Activated naive CD8-positive, alpha-beta T cell treated with anti-CD3 and anti-CD28 coated beads for 36 hours (primary cell): ENCODE results near the gene HACL1. TPM values are rescaled to one million over a fixed set of nuclear protein-coding genes. Genes with fewer than 3 reads are reported as not detected.
"Not testable (repeated sequence)": the region's sequence is repeated elsewhere in the genome, so short reads cannot be mapped to it uniquely, and the experiment has no call there.

Experiments used
- DNase-seq: peaks from one replicate; pipeline ENCODE4 v3.0.0; 2021
- H3K27ac Mint-ChIP-seq: one replicate; pipeline ENCODE4 v1.8.0; 2022; ENCODE audit warnings: mild to moderate bottlenecking, moderate library complexity, mixed read lengths
- H3K27me3 Mint-ChIP-seq: one replicate; pipeline ENCODE4 v1.8.0; 2022; ENCODE audit warnings: mild to moderate bottlenecking, mixed read lengths
- H3K36me3 Mint-ChIP-seq: one replicate; pipeline ENCODE4 v1.8.0; 2021; ENCODE audit warnings: mild to moderate bottlenecking, mixed read lengths
- H3K4me1 Mint-ChIP-seq: one replicate; pipeline ENCODE4 v1.8.0; 2021; ENCODE audit warnings: mixed read lengths
- H3K4me3 Mint-ChIP-seq: one replicate; pipeline ENCODE4 v1.8.0; 2022; ENCODE audit warnings: mild to moderate bottlenecking, moderate library complexity, mixed read lengths
- H3K9me3 Mint-ChIP-seq: one replicate; pipeline ENCODE4 v1.8.0; 2022; ENCODE audit warnings: mixed read lengths
- total RNA-seq, 2 experiments: library from RNA; stranded (reverse); gene quantifications; one replicate each; pipeline ENCODE4 v1.2.3, GENCODE V29; 2021

HACL1 gene
- total RNA-seq, 2 experiments from 2014 or later = 23.0 to 23.3 TPM

- peaks cover 2% of the 10 kb centered on the region for H3K36me3 Mint-ChIP-seq
- DNase-seq = no peak
- H3K9me3 Mint-ChIP-seq = no peaks in the 10 kb centered on the region
- H3K4me3 Mint-ChIP-seq = no peak overlapping the region
- H3K27ac Mint-ChIP-seq = no peak overlapping the region
- H3K27me3 Mint-ChIP-seq = no peaks in the 10 kb centered on the region
- H3K4me1 Mint-ChIP-seq = peaks cover 1% of the 10 kb centered on the region
Measured at GRCh38 chr3:15610082-15610759, 8.9 kb upstream of the HACL1 start.

- DNase-seq = no peak
- peaks cover 7% of the 10 kb centered on the region for H3K4me1 Mint-ChIP-seq
- H3K27me3 Mint-ChIP-seq = peaks cover 3% of the 10 kb centered on the region
- no peak overlapping the region for H3K27ac Mint-ChIP-seq
- H3K4me3 Mint-ChIP-seq = no peak overlapping the region
- H3K36me3 Mint-ChIP-seq = peaks cover 24% of the 10 kb centered on the region
- H3K9me3 Mint-ChIP-seq = peaks cover 5% of the 10 kb centered on the region
Measured at GRCh38 chr3:15606434-15606891, 5.1 kb upstream of the HACL1 start.

GRCh38 chr3:15604584-15604983 lies 3.2 kb upstream of the HACL1 start:
- H3K27ac Mint-ChIP-seq, DNase-seq, H3K4me3 Mint-ChIP-seq: not testable (repeated sequence)

GRCh38 chr3:15602816-15603215 lies 1.4 kb upstream of the HACL1 start:
- H3K27me3 Mint-ChIP-seq, H3K9me3 Mint-ChIP-seq, DNase-seq: not testable (repeated sequence)
- peak overlapping the region; percentile 99 for H3K4me3 Mint-ChIP-seq
- peak overlapping the region; percentile 97 for H3K27ac Mint-ChIP-seq
- H3K4me1 Mint-ChIP-seq = peaks cover 23% of the 10 kb centered on the region
- H3K36me3 Mint-ChIP-seq = peaks cover 27% of the 10 kb centered on the region

More at GRCh38 chr3:15604584-15604983, 3.2 kb upstream of the HACL1 start:
- peaks cover 16% of the 10 kb centered on the region for H3K4me1 Mint-ChIP-seq
- not testable (repeated sequence) for H3K27me3 Mint-ChIP-seq, H3K9me3 Mint-ChIP-seq
- H3K36me3 Mint-ChIP-seq = peaks cover 26% of the 10 kb centered on the region

GRCh38 chr3:15602146-15602536 lies 772 bp upstream of the HACL1 start:
- Mint-ChIP-seq H3K9me3 (peaks cover 5% of the 10 kb centered on the region), H3K4me1 (peaks cover 27% of the 10 kb centered on the region), H3K36me3 (peaks cover 31% of the 10 kb centered on the region), H3K27ac (peak overlapping the region; percentile 97), H3K4me3 (peak overlapping the region; percentile 99), H3K27me3 (peaks cover 3% of the 10 kb centered on the region)
- DNase-seq = no peak

GRCh38 chr3:15601046-15601398 lies 347 bp downstream of the HACL1 start:
- Mint-ChIP-seq H3K27ac (peak overlapping the region; percentile 97), H3K9me3 (peaks cover 5% of the 10 kb centered on the region), H3K4me1 (peaks cover 31% of the 10 kb centered on the region), H3K4me3 (peak overlapping the region; percentile 99), H3K36me3 (peaks cover 33% of the 10 kb centered on the region), H3K27me3 (peaks cover 3% of the 10 kb centered on the region)
- no peak for DNase-seq

GRCh38 chr3:15595955-15596354 lies 5.4 kb downstream of the HACL1 start:
- Mint-ChIP-seq H3K36me3 (peaks cover 12% of the 10 kb centered on the region), H3K4me3 (no peak overlapping the region), H3K4me1 (peaks cover 30% of the 10 kb centered on the region), H3K27ac (no peak overlapping the region), H3K9me3 (no peaks in the 10 kb centered on the region), H3K27me3 (no peaks in the 10 kb centered on the region)
- no peak for DNase-seq

GRCh38 chr3:15592968-15593367 lies 8.4 kb downstream of the HACL1 start:
- H3K27ac Mint-ChIP-seq = no peak overlapping the region
- H3K27me3 Mint-ChIP-seq = no peaks in the 10 kb centered on the region
- no peaks in the 10 kb centered on the region for H3K9me3 Mint-ChIP-seq
- DNase-seq = no peak
- peaks cover 15% of the 10 kb centered on the region for H3K36me3 Mint-ChIP-seq
- H3K4me3 Mint-ChIP-seq = no peak overlapping the region
- H3K4me1 Mint-ChIP-seq = peaks cover 13% of the 10 kb centered on the region

- H3K4me1 Mint-ChIP-seq = peaks cover 7% of the 10 kb centered on the region
- H3K27me3 Mint-ChIP-seq = no peaks in the 10 kb centered on the region
- H3K4me3 Mint-ChIP-seq = no peak overlapping the region
- peaks cover 9% of the 10 kb centered on the region for H3K36me3 Mint-ChIP-seq
- no peak overlapping the region for H3K27ac Mint-ChIP-seq
- DNase-seq = no peak
- H3K9me3 Mint-ChIP-seq = no peaks in the 10 kb centered on the region
Measured at GRCh38 chr3:15591928-15592327, 9.4 kb downstream of the HACL1 start.

GRCh38 chr3:15591242-15591641 lies 10.1 kb downstream of the HACL1 start:
- no peak overlapping the region for H3K27ac Mint-ChIP-seq
- H3K4me1 Mint-ChIP-seq = peaks cover 6% of the 10 kb centered on the region
- H3K9me3 Mint-ChIP-seq = no peaks in the 10 kb centered on the region
- no peak overlapping the region for H3K4me3 Mint-ChIP-seq
- peaks cover 9% of the 10 kb centered on the region for H3K36me3 Mint-ChIP-seq
- H3K27me3 Mint-ChIP-seq = no peaks in the 10 kb centered on the region
- no peak for DNase-seq

- H3K9me3 Mint-ChIP-seq = no peaks in the 10 kb centered on the region
- no peaks in the 10 kb centered on the region for H3K27me3 Mint-ChIP-seq
- no peak for DNase-seq
- H3K36me3 Mint-ChIP-seq = peaks cover 11% of the 10 kb centered on the region
- H3K4me1 Mint-ChIP-seq = no peaks in the 10 kb centered on the region
- no peak overlapping the region for H3K27ac Mint-ChIP-seq
- no peak overlapping the region for H3K4me3 Mint-ChIP-seq
Measured at GRCh38 chr3:15585111-15585845, 16.1 kb downstream of the HACL1 start.

- H3K36me3 Mint-ChIP-seq = peaks cover 4% of the 10 kb centered on the region
- no peak for DNase-seq
- H3K9me3 Mint-ChIP-seq = no peaks in the 10 kb centered on the region
- peaks cover 1% of the 10 kb centered on the region for H3K4me1 Mint-ChIP-seq
- no peak overlapping the region for H3K4me3 Mint-ChIP-seq
- H3K27me3 Mint-ChIP-seq = no peaks in the 10 kb centered on the region
- no peak overlapping the region for H3K27ac Mint-ChIP-seq
Measured at GRCh38 chr3:15581471-15582394, 19.6 kb downstream of the HACL1 start.

GRCh38 chr3:15579051-15579450 lies 22.3 kb downstream of the HACL1 start:
- Mint-ChIP-seq H3K36me3 (no peaks in the 10 kb centered on the region), H3K4me1 (peaks cover 1% of the 10 kb centered on the region), H3K9me3 (no peaks in the 10 kb centered on the region), H3K27me3 (no peaks in the 10 kb centered on the region), H3K27ac (no peak overlapping the region), H3K4me3 (no peak overlapping the region)
- DNase-seq = no peak

- Mint-ChIP-seq H3K36me3 (no peaks in the 10 kb centered on the region), H3K27ac (no peak overlapping the region), H3K9me3 (no peaks in the 10 kb centered on the region), H3K27me3 (no peaks in the 10 kb centered on the region), H3K4me3 (no peak overlapping the region), H3K4me1 (peaks cover 1% of the 10 kb centered on the region)
- no peak for DNase-seq
Measured at GRCh38 chr3:15578289-15578867, 23.0 kb downstream of the HACL1 start.

GRCh38 chr3:15576475-15576874 lies 24.9 kb downstream of the HACL1 start:
- Mint-ChIP-seq H3K9me3 (no peaks in the 10 kb centered on the region), H3K36me3 (no peaks in the 10 kb centered on the region), H3K4me1 (peaks cover 1% of the 10 kb centered on the region), H3K27ac (no peak overlapping the region), H3K27me3 (no peaks in the 10 kb centered on the region), H3K4me3 (no peak overlapping the region)
- DNase-seq = no peak
